Measurements from ENCODE around the gene DIS3L2.

GRCh38 chr2:232218778-232219495, 257.4 kb downstream of the DIS3L2 start:
- TF ChIP-seq POLR2A (IDR thresholded peaks at IDR 0.05; ENCODE audit: low read length) = no peak
- TF ChIP-seq GATA1 (IDR thresholded peaks at IDR 0.05; ENCODE audit: low read depth, low read length) = no peak

Measured in erythroblast (primary cell).